C4-2B (cell line): ENCODE measurements around the gene FAM83E.

Experiments used
- ZFX ChIP-seq: fragments of 450-650 bp; IDR thresholded peaks from 2 replicates; pipeline ENCODE4 v1.6.1; 2017
- TF ChIP-seq, protein P1 (sequence below): fragments of 450-650 bp; conservative IDR thresholded peaks from 2 replicates; pipeline ENCODE4 v1.5.1; 2017; ENCODE audit warnings: mild to moderate bottlenecking

DNA sequence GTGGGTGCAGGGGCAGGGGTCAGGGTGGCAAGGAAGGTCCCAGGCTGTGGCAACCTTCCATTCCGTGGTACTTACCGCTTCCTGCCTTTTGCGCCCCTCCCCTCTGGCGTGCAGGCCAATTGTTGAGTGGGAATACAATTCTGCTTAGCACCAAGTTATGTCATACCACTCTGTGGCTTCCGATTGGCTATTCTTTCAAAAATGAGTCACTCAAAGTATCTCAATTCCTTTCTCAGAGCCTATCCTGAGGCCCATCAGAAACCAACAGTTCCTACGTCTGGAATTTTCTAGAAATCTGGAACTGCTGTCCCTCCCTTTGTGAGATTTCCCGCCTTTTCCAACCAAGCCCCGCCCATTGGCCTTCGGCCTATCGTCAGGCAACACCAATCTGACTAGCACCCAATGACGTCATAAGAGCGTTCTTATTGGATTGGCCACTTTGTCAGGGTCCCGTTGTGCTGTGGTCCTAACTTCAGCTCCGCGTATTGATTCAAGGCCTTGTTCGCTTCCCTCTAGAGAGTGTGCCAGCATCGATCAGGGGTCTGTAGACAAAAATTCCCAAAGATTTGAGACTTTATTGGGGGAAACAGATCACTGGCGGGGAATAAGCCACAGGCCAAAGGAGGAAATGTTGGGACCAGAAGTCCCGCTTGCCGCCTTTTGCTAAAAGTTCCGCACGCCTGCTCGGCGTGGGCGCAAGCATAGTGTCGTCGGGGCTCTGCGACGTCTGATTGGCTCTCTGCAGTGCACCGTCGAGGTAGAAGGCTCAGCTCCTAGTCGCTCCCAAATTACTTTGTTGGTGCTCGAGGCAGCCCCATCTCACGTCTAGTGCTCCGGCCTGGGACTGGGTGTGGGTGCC lies 46.2 kb upstream of the FAM83E start:
- TF ChIP-seq ZFX = no peak
- TF ChIP-seq, protein P1, sequence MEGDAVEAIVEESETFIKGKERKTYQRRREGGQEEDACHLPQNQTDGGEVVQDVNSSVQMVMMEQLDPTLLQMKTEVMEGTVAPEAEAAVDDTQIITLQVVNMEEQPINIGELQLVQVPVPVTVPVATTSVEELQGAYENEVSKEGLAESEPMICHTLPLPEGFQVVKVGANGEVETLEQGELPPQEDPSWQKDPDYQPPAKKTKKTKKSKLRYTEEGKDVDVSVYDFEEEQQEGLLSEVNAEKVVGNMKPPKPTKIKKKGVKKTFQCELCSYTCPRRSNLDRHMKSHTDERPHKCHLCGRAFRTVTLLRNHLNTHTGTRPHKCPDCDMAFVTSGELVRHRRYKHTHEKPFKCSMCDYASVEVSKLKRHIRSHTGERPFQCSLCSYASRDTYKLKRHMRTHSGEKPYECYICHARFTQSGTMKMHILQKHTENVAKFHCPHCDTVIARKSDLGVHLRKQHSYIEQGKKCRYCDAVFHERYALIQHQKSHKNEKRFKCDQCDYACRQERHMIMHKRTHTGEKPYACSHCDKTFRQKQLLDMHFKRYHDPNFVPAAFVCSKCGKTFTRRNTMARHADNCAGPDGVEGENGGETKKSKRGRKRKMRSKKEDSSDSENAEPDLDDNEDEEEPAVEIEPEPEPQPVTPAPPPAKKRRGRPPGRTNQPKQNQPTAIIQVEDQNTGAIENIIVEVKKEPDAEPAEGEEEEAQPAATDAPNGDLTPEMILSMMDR = no peak
